ENCODE results near the gene DDA1. TPM values are rescaled to one million over a fixed set of nuclear protein-coding genes. Genes with fewer than 3 reads are reported as not detected.

The DDA1 gene
- total and polyA plus RNA-seq, 9 of the 15 experiments (the other 6 are each of a cell fraction or from before 2014, with no cell fraction given) = 1.4 to 83.8 (median 33.8) TPM

DNA sequence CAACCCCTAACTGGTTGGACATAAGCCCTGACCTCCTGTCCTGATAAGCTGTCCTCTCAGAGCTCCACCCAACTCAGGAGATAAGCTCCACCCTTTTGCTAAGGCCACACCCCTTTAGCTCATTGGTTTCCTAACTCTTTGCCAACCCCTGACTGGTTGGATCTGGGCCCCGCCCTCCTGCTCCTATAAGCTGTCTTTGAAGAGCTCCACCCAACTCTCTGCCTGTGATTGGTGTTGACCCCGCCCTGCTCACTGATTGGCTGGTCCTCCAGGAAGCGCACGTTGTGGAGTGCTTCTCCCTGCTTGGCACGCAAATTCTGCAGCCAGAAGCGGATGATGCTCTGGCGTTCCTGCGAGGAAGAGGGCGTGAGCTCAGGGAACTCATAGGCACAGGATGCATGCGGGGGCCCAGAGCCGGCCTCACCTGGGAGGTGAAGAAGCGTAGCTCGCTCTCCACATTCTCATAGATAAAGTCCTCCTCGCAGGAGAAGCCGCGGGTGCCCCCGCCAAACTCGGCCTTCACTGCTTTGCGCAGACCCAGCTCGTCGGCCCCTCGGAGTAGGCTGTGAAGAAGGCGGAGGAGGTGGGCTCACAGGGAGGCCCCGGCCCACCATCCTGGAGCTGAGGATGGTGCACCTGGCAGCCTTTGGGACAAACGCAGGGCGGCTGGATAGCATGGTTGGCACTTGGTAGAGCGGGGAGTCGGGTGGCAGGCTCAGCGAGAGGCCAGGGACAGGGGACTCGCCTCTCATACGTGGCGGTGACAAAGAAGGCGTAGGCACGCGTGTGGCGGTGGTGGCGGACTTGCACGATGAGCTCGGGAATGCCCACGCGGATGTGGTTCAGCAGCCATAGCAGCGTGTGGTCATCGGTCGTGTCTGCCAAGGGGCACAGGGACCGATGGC lies 23.6 kb downstream of the DDA1 start (continued):
- TF ChIP-seq, protein P1, sequence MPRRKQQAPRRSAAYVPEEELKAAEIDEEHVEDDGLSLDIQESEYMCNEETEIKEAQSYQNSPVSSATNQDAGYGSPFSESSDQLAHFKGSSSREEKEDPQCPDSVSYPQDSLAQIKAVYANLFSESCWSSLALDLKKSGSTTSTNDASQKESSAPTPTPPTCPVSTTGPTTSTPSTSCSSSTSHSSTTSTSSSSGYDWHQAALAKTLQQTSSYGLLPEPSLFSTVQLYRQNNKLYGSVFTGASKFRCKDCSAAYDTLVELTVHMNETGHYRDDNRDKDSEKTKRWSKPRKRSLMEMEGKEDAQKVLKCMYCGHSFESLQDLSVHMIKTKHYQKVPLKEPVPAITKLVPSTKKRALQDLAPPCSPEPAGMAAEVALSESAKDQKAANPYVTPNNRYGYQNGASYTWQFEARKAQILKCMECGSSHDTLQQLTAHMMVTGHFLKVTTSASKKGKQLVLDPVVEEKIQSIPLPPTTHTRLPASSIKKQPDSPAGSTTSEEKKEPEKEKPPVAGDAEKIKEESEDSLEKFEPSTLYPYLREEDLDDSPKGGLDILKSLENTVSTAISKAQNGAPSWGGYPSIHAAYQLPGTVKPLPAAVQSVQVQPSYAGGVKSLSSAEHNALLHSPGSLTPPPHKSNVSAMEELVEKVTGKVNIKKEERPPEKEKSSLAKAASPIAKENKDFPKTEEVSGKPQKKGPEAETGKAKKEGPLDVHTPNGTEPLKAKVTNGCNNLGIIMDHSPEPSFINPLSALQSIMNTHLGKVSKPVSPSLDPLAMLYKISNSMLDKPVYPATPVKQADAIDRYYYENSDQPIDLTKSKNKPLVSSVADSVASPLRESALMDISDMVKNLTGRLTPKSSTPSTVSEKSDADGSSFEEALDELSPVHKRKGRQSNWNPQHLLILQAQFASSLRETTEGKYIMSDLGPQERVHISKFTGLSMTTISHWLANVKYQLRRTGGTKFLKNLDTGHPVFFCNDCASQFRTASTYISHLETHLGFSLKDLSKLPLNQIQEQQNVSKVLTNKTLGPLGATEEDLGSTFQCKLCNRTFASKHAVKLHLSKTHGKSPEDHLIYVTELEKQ (CRISPR knock-in tag; IDR thresholded peaks at IDR 0.05) = no peak
- TF ChIP-seq ATF1 (CRISPR knock-in tag; IDR thresholded peaks at IDR 0.05) = no peak
- TF ChIP-seq ATF1 (tag; IDR thresholded peaks at IDR 0.05) = 0 out of 2 replicates have a peak, but pooled peaks have one; percentile 54
- TF ChIP-seq TAL1 (IDR thresholded peaks at IDR 0.05) = no peak
- no peak for TF ChIP-seq ZNF133 (CRISPR knock-in tag; IDR thresholded peaks at IDR 0.05)
- no peak for TF ChIP-seq ZNF695 (CRISPR knock-in tag; IDR thresholded peaks at IDR 0.05)
- no peak for TF ChIP-seq ARID2 (IDR thresholded peaks at IDR 0.05)
- TF ChIP-seq ZNF175 (CRISPR knock-in tag; IDR thresholded peaks at IDR 0.05; ENCODE audit: low read depth) = no peak; the same call in 1 of the 2 replicates
- no peak for TF ChIP-seq ZNF699 (CRISPR knock-in tag; IDR thresholded peaks at IDR 0.05; ENCODE audit: insufficient replicate concordance)
- TF ChIP-seq TCF7 (IDR thresholded peaks at IDR 0.05; ENCODE audit: borderline replicate concordance) = 0 out of 2 replicates have a peak, but pooled peaks have one; percentile 49
- no peak for TF ChIP-seq ZNF184 (CRISPR knock-in tag; IDR thresholded peaks at IDR 0.05)
- no peak for TF ChIP-seq ZC3H8 (IDR thresholded peaks at IDR 0.05)
- no peak for TF ChIP-seq FOXJ2 (tag; IDR thresholded peaks at IDR 0.05)
- no peak for TF ChIP-seq FIP1L1 (IDR thresholded peaks at IDR 0.05; ENCODE audit: low read depth, low read length, poor library complexity, severe bottlenecking)
- TF ChIP-seq, protein P2, sequence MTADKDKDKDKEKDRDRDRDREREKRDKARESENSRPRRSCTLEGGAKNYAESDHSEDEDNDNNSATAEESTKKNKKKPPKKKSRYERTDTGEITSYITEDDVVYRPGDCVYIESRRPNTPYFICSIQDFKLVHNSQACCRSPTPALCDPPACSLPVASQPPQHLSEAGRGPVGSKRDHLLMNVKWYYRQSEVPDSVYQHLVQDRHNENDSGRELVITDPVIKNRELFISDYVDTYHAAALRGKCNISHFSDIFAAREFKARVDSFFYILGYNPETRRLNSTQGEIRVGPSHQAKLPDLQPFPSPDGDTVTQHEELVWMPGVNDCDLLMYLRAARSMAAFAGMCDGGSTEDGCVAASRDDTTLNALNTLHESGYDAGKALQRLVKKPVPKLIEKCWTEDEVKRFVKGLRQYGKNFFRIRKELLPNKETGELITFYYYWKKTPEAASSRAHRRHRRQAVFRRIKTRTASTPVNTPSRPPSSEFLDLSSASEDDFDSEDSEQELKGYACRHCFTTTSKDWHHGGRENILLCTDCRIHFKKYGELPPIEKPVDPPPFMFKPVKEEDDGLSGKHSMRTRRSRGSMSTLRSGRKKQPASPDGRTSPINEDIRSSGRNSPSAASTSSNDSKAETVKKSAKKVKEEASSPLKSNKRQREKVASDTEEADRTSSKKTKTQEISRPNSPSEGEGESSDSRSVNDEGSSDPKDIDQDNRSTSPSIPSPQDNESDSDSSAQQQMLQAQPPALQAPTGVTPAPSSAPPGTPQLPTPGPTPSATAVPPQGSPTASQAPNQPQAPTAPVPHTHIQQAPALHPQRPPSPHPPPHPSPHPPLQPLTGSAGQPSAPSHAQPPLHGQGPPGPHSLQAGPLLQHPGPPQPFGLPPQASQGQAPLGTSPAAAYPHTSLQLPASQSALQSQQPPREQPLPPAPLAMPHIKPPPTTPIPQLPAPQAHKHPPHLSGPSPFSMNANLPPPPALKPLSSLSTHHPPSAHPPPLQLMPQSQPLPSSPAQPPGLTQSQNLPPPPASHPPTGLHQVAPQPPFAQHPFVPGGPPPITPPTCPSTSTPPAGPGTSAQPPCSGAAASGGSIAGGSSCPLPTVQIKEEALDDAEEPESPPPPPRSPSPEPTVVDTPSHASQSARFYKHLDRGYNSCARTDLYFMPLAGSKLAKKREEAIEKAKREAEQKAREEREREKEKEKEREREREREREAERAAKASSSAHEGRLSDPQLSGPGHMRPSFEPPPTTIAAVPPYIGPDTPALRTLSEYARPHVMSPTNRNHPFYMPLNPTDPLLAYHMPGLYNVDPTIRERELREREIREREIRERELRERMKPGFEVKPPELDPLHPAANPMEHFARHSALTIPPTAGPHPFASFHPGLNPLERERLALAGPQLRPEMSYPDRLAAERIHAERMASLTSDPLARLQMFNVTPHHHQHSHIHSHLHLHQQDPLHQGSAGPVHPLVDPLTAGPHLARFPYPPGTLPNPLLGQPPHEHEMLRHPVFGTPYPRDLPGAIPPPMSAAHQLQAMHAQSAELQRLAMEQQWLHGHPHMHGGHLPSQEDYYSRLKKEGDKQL (CRISPR knock-in tag; IDR thresholded peaks at IDR 0.05; ENCODE audit: borderline replicate concordance) = no peak
- TF ChIP-seq, protein P3, sequence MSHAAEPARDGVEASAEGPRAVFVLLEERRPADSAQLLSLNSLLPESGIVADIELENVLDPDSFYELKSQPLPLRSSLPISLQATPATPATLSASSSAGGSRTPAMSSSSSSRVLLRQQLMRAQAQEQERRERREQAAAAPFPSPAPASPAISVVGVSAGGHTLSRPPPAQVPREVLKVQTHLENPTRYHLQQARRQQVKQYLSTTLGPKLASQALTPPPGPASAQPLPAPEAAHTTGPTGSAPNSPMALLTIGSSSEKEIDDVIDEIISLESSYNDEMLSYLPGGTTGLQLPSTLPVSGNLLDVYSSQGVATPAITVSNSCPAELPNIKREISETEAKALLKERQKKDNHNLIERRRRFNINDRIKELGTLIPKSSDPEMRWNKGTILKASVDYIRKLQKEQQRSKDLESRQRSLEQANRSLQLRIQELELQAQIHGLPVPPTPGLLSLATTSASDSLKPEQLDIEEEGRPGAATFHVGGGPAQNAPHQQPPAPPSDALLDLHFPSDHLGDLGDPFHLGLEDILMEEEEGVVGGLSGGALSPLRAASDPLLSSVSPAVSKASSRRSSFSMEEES (CRISPR knock-in tag; IDR thresholded peaks at IDR 0.05) = no peak
- no peak for TF ChIP-seq BMI1 (IDR thresholded peaks at IDR 0.05; ENCODE audit: low read length)

Data from K562 (cell line).